ENCODE results near the gene CALCOCO1.

Gene CALCOCO1

DNA sequence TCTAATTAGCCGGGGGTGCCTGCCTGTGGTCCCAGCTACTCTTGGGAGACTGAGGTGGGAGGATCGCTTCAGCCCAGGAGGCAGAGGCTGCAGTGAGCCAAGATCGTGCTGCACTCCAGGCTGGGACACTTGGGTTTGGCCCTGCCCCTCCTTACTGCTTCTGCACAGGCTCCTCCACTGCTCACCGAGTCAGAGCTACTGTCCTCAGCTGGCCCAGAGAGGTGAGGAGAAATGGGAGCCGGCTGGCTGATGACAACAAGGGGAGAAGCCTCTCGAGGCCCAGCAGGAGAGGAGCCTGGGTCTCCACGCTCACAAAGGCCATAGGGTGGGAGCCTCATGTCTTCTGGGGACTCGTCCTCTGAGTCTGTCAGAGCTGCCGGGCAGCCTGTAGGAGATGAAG lies 13.7 kb downstream of the CALCOCO1 start:
- no peak overlapping the region for H3K4me3 ChIP-seq (ENCODE audit: low read depth, low read length)
- TF ChIP-seq, protein P1, sequence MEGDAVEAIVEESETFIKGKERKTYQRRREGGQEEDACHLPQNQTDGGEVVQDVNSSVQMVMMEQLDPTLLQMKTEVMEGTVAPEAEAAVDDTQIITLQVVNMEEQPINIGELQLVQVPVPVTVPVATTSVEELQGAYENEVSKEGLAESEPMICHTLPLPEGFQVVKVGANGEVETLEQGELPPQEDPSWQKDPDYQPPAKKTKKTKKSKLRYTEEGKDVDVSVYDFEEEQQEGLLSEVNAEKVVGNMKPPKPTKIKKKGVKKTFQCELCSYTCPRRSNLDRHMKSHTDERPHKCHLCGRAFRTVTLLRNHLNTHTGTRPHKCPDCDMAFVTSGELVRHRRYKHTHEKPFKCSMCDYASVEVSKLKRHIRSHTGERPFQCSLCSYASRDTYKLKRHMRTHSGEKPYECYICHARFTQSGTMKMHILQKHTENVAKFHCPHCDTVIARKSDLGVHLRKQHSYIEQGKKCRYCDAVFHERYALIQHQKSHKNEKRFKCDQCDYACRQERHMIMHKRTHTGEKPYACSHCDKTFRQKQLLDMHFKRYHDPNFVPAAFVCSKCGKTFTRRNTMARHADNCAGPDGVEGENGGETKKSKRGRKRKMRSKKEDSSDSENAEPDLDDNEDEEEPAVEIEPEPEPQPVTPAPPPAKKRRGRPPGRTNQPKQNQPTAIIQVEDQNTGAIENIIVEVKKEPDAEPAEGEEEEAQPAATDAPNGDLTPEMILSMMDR (IDR thresholded peaks at IDR 0.05; ENCODE audit: control insufficient read depth, extremely low read depth, insufficient read depth), result no peak
- no peak for DNase-seq (ENCODE audit: low read depth)

GRCh38 chr12:53712059-53712643 lies 15.1 kb downstream of the CALCOCO1 start:
- no peak for DNase-seq (ENCODE audit: low read depth)
- H3K4me3 ChIP-seq (ENCODE audit: low read depth, low read length), result no peak overlapping the region
- TF ChIP-seq, protein P1 (IDR thresholded peaks at IDR 0.05; ENCODE audit: control insufficient read depth, extremely low read depth, insufficient read depth), result no peak

DNA sequence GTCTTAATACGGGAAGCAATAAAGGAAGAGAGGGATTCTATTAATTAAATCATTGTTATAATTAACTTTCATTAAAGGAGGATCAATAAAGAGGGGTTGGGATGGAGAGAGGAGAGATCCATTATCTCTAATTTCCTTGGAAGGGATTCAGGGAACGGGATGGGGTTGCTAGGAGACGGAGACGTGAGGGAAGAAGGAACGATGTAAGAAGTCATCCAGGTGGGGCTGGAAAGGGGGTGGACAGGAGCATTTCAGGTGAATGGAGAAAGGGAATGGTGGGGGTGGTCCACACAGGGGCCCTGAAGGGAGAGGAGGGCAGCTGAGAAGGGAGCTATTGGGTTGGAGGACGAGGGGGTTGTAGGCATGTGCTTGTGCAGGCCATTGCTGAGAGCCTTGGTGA lies 17.2 kb downstream of the CALCOCO1 start:
- TF ChIP-seq, protein P1 (IDR thresholded peaks at IDR 0.05; ENCODE audit: control insufficient read depth, extremely low read depth, insufficient read depth), result no peak
- H3K4me3 ChIP-seq (ENCODE audit: low read depth, low read length), result no peak overlapping the region
- no peak for DNase-seq (ENCODE audit: low read depth)

DNA sequence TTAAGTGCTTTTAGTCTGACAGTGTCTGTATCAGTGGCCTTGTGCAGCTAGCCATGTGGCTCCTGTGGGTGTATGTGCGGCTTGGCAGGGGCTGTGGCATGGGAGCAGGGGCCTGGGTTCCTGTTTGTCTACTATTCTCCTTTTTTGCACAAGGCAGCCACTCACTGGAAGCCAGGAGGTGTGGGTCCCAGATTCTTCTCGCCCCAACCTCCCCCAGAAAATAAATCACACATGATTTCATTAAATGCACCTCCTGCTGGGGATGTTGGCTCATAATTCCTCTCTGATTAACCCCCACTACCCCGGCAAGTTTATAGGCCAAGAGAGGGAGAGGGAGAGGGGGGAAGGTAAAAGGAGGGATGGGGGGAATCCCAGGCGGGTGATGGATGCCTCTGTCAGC lies 17.6 kb downstream of the CALCOCO1 start:
- TF ChIP-seq, protein P1 (IDR thresholded peaks at IDR 0.05; ENCODE audit: control insufficient read depth, extremely low read depth, insufficient read depth), result no peak

GRCh38 chr12:53706080-53706479 lies 21.2 kb downstream of the CALCOCO1 start:
- DNase-seq (ENCODE audit: low read depth), result no peak
- TF ChIP-seq, protein P1 (IDR thresholded peaks at IDR 0.05; ENCODE audit: control insufficient read depth, extremely low read depth, insufficient read depth), result no peak
- H3K4me3 ChIP-seq (ENCODE audit: low read depth, low read length), result no peak overlapping the region

More for the DNA sequence above, 17.6 kb downstream of the CALCOCO1 start:
- no peak for DNase-seq (ENCODE audit: low read depth)
- H3K4me3 ChIP-seq (ENCODE audit: low read depth, low read length), result no peak overlapping the region

DNA sequence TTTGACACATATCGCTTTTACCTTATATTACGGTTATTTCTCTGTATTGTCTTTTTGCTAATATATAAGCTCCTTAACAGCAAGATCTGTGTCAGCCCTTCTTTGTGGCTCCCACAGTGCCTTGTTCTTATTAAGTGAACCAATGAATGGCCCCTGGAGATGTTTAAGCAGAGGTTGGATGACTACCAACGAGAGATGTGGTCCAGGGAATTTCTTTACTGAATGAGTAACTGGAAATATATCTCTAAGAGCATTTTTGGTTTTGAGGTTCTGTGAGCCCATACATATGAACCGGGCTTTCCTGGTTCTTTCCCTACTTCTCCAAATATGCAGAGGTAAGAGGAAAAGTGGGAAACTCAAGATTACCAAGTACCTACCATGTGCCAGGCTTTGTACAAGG lies 23.5 kb downstream of the CALCOCO1 start:
- TF ChIP-seq, protein P1 (IDR thresholded peaks at IDR 0.05; ENCODE audit: control insufficient read depth, extremely low read depth, insufficient read depth), result no peak
- DNase-seq (ENCODE audit: low read depth), result no peak
- no peak overlapping the region for H3K4me3 ChIP-seq (ENCODE audit: low read depth, low read length)
